B cell (primary cell): Measurements from ENCODE around the gene ALG1L2. TPM values are rescaled to one million over a fixed set of nuclear protein-coding genes. Genes with fewer than 3 reads are reported as not detected.
"Not testable (repeated sequence)": the region's sequence is repeated elsewhere in the genome, so short reads cannot be mapped to it uniquely, and the experiment has no call there.

Source experiments
- ATAC-seq: fragments of 200-7000 bp; cut with Tn5 transposase; one replicate; pipeline ENCODE4 v1.10.0; 2021; ENCODE audit warnings: low read depth, mild to moderate bottlenecking, moderate number of reproducible peaks, moderate library complexity
- CTCF ChIA-PET: fragments of 350-600 bp; sonication (Branson Sonifier 250); formaldehyde crosslinking; loops from one replicate; lab custom pipeline; 2021; ENCODE audit warnings: antibody characterized with exemption, inconsistent platforms; lab: Charles Lee
- POLR2A ChIA-PET: fragments of 350-600 bp; sonication (Branson Sonifier 250); formaldehyde crosslinking; loops from one replicate; lab custom pipeline; 2021; ENCODE audit warnings: antibody characterized with exemption; lab: Charles Lee
- DNase-seq: peaks from one replicate; pipeline ENCODE4 v3.0.0; 2013
- H2AFZ ChIP-seq: 2 replicates; pipeline ENCODE4 v1.6.1; 2012; ENCODE audit warnings: mild to moderate bottlenecking, low read depth, low read length; ENCODE audit not compliant: insufficient read depth, poor library complexity, severe bottlenecking
- H3K27ac ChIP-seq, 2 donors: 1 replicate in 1 of 2; 2 replicates in 1 of 2; pipeline ENCODE4 v1.5.1; 2012 to 2013; ENCODE audit warnings: low read length in 2 of 2, mild to moderate bottlenecking in 2 of 2, moderate library complexity in 1 of 2
- H3K27me3 ChIP-seq, 4 experiments: fragments of 200-600 bp in 1 of 4; sonication (generic) in 1 of 4; replicated peaks in 1 of 4; 1 replicate in 2 of 4; 2 replicates in 2 of 4; pipeline versions ENCODE4 v1.6.1 to v1.7.0; 2013 to 2016; ENCODE audit warnings: low read length in 3 of 4, mild to moderate bottlenecking in 2 of 4, mixed read lengths in 1 of 4, moderate library complexity in 1 of 4; ENCODE audit not compliant: insufficient read depth in 4 of 4, control insufficient read depth in 3 of 4; ENCODE audit errors: control extremely low read depth in 1 of 4
- H3K36me3 ChIP-seq, 2 experiments: replicated peaks in 1 of 2; 1 replicate in 1 of 2; 2 replicates in 1 of 2; pipeline versions ENCODE4 v1.6.1 to v1.7.1; 2013; ENCODE audit warnings: low read length in 1 of 2; ENCODE audit not compliant: insufficient read depth in 2 of 2, control insufficient read depth in 1 of 2; ENCODE audit errors: control extremely low read depth in 1 of 2, extremely low read depth in 1 of 2
- H3K4me1 ChIP-seq, 2 donors: fragments of 200-600 bp in 1 of 2; sonication (generic) in 1 of 2; 1 replicate in 1 of 2; 2 replicates in 1 of 2; pipeline versions ENCODE4 v1.5.1 to v1.6.1; 2013 to 2017; ENCODE audit warnings: low read length in 2 of 2; ENCODE audit not compliant: control insufficient read depth in 2 of 2, insufficient read depth in 2 of 2
- H3K4me2 ChIP-seq: replicated peaks from 2 replicates; pipeline ENCODE3; 2012; ENCODE audit warnings: mild to moderate bottlenecking, low read depth, low read length; ENCODE audit not compliant: poor library complexity, severe bottlenecking
- H3K4me3 ChIP-seq, 5 experiments: fragments of 200-600 bp in 1 of 5; sonication (generic) in 1 of 5; 1 replicate in 3 of 5; 2 replicates in 2 of 5; pipeline versions ENCODE4 v1.5.1 to v1.7.0; 2011 to 2016; ENCODE audit warnings: low read length in 4 of 5, mild to moderate bottlenecking in 4 of 5, low read depth in 2 of 5, control low read depth in 1 of 5, moderate library complexity in 1 of 5; ENCODE audit not compliant: insufficient read depth in 1 of 5; ENCODE audit errors: control extremely low read depth in 1 of 5, extremely low read depth in 1 of 5
- H3K79me2 ChIP-seq: fragments of 200-600 bp; sonication (generic); one replicate; pipeline ENCODE4 v1.6.0; 2016; ENCODE audit warnings: low read length; ENCODE audit not compliant: control insufficient read depth, insufficient read depth
- H3K9ac ChIP-seq: fragments of 200-600 bp; sonication (generic); 2 replicates; pipeline ENCODE4 v1.6.1; 2017; ENCODE audit warnings: mild to moderate bottlenecking, low read length, moderate library complexity
- H3K9me3 ChIP-seq, 3 donors: one replicate each; pipeline versions ENCODE4 v1.6.1 to v1.7.1; 2013; ENCODE audit warnings: low read length in 2 of 3; ENCODE audit not compliant: control insufficient read depth in 2 of 3, insufficient read depth in 1 of 3; ENCODE audit errors: control extremely low read depth in 1 of 3
- H4K20me1 ChIP-seq: 2 replicates; pipeline ENCODE4 v1.6.0; 2012; ENCODE audit warnings: mild to moderate bottlenecking, low read length; ENCODE audit not compliant: insufficient read depth, control insufficient read depth, poor library complexity, severe bottlenecking
- H3K27ac Mint-ChIP-seq: one replicate; pipeline ENCODE4 v1.8.0; 2021; ENCODE audit warnings: mixed read lengths
- H3K27me3 Mint-ChIP-seq: one replicate; pipeline ENCODE4 v1.8.0; 2021; ENCODE audit warnings: mixed read lengths
- H3K4me1 Mint-ChIP-seq: one replicate; pipeline ENCODE4 v1.8.0; 2021; ENCODE audit warnings: mixed read lengths
- H3K4me3 Mint-ChIP-seq: one replicate; pipeline ENCODE4 v1.8.0; 2021; ENCODE audit warnings: mixed read lengths
- H3K9me3 Mint-ChIP-seq: one replicate; pipeline ENCODE4 v1.8.0; 2022; ENCODE audit warnings: mixed read lengths; ENCODE audit not compliant: insufficient read depth
- WGBS: methylation state at CpG from one replicate; pipeline ENCODE4 v1.1.5; 2013; ENCODE audit warnings: missing lambda C conversion rate; ENCODE audit not compliant: insufficient coverage; 5-methylcytosine and 5-hydroxymethylcytosine counted together
- intact Hi-C: fragments of 100-400 bp; cut with micrococcal nuclease; formaldehyde crosslinking; loops from one replicate; pipeline ENCODE4 v1.10.0; 2022
- polyA plus RNA-seq: library from polyadenylated mRNA; depleted of rRNA; stranded (reverse); fragments of >200 nt; gene quantifications from 2 replicates; pipeline ENCODE4 v1.2.3, GENCODE V29; 2012
- total RNA-seq, 2 donors: library from RNA; stranded (reverse); fragments of 120-200 nt in 1 of 2; gene quantifications; 1 replicate in 1 of 2; 2 replicates in 1 of 2; pipeline versions ENCODE4 v1.2.3 to v1.2.4, GENCODE V29; 2013 to 2022

The ALG1L2 gene
- total and polyA plus RNA-seq, 2 donors (not counting 1 experiment from before 2014, with no cell fraction given) = 8.8 TPM; not detected in 1

DNA sequence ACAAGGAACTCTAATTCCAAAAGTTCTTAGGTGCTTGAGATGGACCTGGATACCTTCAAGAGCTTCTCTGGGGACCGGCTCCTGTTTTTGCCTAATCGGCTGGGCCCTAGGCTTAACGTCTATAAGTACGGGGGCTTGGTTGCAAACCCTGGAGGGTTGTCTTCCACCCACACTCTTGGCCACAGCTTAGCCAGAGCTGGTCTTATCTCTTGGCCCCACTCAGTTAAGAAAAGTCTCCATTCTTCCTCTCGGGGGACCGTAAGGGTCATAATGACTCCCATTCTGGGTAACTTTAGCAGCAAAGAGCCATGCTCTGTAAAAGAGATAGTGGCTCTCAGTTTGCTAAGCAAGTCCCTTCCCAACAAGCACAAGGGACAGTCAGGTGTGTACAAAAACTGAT lies 64.8 kb downstream of the ALG1L2 start:
- ATAC-seq, H3K9ac ChIP-seq, H3K27me3 Mint-ChIP-seq, H3K27ac Mint-ChIP-seq, H3K4me2 ChIP-seq, H4K20me1 ChIP-seq, POLR2A ChIA-PET, H3K9me3 ChIP-seq, H3K4me1 Mint-ChIP-seq, H3K27ac ChIP-seq, H3K4me3 ChIP-seq, H3K79me2 ChIP-seq, H3K36me3 ChIP-seq, H2AFZ ChIP-seq, H3K4me3 Mint-ChIP-seq, DNase-seq, H3K9me3 Mint-ChIP-seq, H3K27me3 ChIP-seq, H3K4me1 ChIP-seq, intact Hi-C loops, CTCF ChIA-PET: not testable (repeated sequence)
- WGBS = 60% methylated on average over 1 of the region's 6 CpGs

Other genes with a start within 250 kb of the ALG1L2 start
- gene TMCC1, start 188.1 kb upstream of the ALG1L2 start, total RNA-seq = 32.2 and 37.8 TPM in 2 replicates
- gene TMCC1, start 188.1 kb upstream of the ALG1L2 start, polyA plus RNA-seq = 6.8 and 8.5 TPM in 2 replicates
- gene TRH, start 107.1 kb upstream of the ALG1L2 start, total RNA-seq = not detected in 2 replicates
- not detected in 2 replicates for gene TRH, start 107.1 kb upstream of the ALG1L2 start, polyA plus RNA-seq